ENCODE data around the gene THRB. TPM values are rescaled to one million over a fixed set of nuclear protein-coding genes. Genes with fewer than 3 reads are reported as not detected.
"Not testable (repeated sequence)": the region's sequence is repeated elsewhere in the genome, so short reads cannot be mapped to it uniquely, and the experiment has no call there.

The THRB gene
- polyA plus RNA-seq, 12 donors, result 0.86 to 12.2 (median 1.4) TPM; not detected in 1

DNA sequence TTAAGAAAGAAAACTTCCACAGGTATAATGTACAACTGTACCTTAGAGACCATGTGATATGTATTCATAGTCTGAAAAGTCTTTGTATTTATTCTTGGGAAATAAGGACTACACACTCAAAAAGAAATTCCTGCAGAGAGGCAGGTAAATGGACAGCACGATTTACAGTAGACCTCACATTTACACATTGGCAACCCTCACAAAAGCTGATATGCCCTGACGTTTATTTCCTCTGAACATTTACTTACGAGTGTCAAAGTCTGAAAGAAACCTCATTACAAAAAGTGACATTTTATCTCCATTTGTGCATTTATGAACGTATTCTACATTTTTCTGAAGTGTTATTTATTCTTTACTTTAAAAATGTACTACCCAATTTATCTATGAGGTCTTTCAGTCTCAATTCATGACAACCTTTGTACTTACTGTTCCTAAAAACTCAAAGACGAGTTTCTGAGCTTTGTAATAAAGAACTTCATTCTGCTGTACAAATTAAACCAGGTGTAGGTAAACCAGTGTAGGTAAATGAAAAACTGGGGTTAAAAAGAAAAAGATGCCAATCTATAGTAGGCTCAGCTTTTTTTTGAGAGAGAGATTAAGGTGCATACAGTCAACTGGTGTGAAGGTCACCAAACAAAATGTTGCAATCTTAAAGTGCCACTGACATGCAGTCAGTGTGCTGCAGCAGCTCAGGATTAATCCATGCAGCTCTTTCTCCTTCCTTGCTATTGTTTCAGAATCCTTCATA lies 44.3 kb downstream of the THRB start:
- no peak for DNase-seq

DNA sequence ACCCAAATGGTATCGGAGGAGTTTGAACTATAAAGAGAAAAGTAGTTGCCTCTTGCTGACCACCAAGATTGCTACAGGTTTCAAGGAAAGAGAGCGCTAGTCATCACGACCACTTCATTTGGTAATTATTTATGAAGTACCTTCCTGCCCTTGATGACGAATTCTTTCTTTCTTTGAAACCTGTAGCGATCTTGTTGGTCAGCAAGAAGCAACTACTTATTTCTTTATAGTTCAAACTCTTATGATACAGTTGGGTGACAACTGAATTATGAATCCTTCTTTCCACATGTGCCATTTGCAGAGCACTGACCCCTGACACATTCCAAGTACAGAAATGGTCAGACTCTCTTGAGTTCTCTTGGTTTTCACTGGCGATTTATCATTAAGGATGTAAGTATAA lies 46.8 kb downstream of the THRB start:
- DNase-seq, result no peak

DNA sequence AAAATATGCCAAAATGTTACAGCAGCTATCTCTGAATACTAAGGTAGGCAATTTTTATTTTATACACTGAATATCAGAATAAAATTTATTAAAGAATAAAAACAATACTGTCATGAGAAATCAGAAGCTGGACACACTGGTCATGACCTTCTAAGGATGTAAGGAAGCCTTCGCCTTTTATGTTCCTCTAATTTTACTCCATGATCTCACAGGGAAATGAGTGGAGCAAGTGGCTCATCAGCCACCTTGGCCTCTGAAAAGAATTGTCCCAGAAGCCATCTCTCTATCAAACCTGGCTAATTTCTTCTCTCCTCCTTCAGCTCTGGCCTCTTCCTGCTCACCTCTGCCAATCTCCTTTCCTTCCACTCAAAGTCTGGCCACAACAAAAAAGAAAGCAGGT lies 48.6 kb downstream of the THRB start:
- DNase-seq, result no peak

DNA sequence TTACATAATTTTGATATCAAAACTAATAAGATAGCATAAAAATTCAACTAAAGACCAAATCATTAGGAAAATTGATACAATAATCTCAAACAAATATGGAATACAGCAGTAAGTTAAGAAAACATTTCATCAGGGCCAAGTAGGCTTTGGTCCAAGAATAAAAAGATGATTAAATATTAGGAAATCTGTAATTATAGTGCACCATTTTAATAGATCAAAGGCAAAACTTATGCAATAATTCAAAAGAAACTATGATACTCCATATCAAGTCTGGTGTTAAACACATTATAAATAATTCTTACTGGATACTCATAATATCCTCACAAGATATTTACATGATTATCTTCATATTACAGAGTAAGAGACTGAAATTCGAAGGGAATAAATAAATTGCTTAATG lies 51.2 kb downstream of the THRB start:
- no peak for DNase-seq

DNA sequence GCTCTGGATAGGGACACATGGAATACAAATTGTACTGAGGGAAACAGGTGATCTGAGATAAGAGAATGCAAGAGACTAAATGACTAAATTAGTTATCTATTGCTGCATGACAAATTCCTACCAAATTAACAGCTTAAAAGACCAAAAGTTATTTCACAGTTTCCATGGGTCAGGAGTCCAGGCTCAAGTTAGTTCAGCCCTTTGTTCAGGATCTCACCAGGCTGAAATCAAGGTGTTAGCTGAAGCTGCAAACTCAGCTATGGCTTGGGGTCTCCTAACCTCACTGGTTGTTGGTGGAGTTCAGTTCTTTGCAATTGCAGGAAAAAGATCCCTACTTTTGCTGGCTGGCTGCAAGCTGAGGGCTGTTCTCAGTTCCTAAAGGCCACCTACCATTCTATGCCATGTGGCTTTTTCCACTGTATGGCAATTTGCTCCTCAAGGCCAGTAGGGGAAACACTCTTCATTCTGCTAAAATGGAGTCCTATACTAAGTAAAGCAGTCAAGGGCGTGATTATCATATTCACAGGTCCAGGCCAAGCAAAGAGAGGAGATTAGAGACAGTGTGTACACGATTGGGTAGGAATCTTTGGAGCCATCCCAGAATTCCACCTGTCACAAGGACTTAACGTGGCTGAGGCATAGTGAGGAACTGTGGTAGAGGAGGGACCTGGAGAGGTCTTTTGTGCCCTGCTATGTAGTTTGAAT lies 53.7 kb downstream of the THRB start:
- no peak for DNase-seq

DNA sequence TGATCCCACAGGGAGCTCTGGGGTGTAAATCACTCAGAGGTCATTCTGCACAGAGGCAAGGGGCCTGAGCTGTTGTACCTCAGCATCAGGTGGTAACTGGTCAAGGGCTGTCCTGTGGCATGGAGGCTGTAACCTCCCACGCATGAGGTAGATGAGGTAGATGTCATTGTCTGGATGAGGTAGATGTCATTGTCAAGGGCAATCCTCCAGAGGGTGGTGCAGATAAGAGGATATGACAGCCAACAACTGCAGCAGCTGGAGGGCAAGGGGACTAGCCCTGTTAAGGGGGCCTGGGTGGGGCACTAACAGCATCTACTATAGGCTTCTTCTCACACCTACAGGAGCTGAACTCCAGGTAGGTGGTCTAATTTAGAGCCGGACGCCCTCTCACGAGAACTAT lies 55.6 kb downstream of the THRB start:
- no peak for DNase-seq

DNA sequence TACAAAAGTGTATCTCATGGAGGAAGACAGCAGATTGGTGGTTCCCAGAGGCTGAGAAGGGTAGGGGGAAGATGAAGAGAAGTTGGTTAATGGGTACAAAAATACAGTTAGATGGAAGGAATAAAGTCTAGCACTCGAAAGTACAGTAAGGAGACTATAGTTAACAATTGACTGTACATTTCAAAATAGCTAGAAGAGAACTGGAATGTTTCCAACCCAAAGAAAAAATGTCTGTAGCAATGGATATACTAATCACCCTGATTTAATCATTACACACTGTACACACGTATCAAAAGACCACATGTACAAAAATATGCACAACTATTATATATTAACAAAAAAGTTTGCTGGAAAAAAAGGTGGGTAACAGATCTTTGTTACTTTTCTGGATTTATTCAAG lies 57.3 kb downstream of the THRB start:
- no peak for DNase-seq

DNA sequence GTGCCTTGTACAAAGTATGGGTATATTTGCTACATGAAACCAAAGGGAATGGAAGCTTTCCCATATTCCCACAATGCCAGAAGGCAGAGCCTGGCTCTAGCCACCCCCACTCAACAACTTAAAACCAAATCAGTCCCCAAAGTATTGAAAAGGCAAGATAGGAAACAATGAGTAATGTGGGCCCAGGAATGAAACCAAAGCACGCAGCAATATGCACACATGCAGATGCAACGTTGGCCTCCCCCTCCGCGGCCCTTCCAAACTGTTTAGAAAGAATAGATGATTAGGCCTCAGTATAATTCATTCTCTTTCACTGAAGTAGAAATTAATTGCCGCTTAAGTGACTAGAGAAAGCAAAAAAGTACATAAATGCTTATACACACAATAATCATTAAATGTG lies 59.1 kb downstream of the THRB start:
- no peak for DNase-seq

DNA sequence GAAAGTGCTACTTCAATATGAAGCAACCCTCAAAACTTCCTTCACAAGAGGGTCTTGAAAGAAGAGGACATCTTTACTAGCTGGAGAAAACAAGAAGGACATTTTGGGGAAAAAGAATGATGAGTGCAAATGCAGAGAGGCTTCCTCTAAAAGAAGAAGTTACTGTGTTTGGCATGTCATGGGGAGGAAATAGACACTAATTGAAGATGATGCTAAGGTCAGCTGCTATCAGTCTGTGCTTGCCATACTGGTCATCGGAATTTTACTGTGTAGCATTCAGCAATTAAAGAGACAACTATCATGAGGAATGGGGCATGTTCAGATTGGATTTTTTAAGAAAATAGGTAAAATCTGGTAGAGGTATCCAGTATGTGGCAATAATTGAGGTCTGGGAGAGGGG lies 60.0 kb downstream of the THRB start:
- no peak for DNase-seq

DNA sequence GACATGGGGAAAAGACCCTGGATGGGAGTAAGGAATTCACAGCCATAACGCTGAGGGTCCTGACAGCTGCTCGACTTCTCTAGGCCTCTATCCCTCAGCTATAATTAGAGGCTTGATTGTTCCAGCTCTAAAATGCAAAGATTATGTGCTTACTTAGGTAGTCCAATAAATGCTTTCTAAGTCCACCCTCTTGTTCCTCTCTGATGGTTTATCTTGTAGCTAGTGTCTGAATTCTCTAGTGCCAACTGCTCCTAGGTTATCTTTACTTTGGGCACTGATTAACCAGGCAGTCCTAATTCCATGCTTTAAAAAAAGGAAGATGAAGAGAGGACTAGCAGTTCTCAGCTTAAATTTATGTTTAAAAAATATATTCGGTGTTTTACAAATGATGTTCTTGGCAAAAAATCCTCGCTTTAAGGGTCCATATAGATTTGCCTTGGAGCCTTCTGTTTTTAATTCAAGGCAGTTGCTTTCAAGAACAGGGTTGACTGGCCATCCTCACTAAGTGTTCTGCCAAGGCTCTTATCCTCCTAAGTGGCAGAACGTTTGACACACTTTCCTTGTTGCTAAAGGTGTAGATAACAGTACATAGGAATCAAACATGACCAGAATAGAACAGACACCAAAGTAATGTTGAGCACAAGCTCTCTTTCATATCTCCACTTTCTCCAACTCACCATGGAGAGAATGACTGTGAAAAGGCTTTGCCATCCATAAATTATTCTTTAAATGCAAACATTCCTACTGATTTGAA lies 60.6 kb downstream of the THRB start:
- no peak for DNase-seq

DNA sequence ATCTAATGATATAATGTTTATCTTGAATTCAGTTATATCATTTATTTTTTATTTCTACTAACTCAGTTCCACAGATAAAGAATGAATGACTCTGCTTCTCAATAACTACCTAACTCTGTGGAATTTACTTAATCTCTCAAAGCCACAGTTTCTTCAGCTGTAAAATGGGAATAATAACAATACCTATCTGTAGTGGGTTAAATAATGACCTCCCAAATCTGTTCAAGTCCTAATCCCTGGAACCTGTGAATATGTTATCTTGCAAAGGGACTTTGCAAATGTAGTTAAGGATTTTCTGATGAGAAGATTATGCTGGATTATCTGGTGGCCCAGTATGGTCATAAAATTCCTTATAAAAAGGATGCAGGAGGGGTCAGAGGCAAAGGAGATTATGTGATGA lies 61.7 kb downstream of the THRB start:
- DNase-seq, result no peak

DNA sequence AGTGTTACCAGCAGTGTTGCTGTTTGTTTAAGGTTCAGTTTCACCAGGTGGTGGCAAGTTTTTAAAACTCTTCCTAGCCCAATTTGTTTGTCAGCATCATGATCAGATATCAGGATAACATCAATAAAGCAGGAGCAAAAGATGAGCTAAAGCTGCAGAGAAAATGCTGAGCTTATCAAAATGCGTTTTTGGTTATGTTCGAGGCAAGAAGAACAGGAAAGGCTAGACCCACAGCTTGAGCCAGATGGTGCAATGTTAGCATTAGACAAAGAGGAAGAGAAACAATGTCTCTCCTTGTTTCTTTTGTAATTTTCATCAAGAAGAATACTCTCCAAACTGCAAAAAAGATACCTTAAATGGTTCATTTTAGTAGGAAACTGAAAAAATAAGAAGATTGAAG lies 66.2 kb downstream of the THRB start:
- DNase-seq, result no peak

DNA sequence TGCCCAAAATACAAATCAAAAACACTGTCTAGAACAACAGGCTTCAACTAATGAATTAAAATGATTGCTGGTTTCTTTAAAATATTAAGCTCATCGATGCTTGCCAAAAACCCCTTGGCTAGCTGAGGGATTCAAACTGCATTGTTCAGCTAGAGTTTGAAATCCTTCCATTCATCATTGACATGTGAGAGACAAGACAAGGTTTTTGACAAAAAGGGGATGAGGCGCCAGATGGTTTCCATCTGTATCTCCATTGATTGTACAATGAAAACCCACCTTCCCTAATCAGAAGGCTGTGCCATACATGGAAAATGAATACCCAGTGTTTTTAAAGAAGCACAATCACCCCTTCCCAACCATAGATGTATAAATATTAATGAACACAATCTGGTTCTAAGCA lies 67.8 kb downstream of the THRB start:
- no peak for DNase-seq

DNA sequence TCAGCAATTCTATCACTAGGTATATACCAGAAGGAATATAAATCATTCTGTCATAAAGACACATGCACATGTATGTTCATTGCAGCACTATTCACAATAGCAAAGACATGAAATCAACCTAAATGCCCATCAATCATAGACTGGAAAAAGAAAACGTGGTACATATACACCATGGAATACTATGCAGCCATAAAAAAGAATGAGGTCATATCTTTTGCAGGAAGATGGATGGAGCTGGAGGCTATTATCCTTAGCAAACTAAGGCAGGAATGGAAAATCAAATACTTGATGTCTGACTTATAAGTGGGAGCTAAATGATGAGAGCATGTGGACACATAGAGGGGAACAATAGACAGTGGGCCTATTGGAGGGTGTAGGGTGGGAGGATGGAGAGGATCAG lies 73.8 kb downstream of the THRB start:
- DNase-seq, result not testable (repeated sequence)

DNA sequence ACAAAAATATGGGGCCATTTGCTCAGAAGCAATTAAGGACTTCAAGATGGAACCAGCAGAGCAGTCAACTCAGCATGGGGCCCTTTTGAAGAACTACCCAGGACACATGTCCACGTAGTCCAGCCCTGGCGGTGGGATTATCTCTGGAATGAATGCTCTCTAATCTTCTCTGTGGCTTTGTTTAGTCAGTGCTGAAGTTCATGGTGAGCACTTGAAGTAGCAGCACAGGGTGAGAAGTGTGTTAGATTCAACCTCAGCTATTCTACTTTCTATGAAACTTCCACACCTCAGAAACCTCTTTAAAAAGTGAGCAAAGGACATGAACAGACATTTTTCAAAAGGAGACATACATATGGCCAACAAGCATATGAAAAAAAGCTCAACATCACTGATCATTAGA lies 74.4 kb downstream of the THRB start:
- DNase-seq, result no peak

DNA sequence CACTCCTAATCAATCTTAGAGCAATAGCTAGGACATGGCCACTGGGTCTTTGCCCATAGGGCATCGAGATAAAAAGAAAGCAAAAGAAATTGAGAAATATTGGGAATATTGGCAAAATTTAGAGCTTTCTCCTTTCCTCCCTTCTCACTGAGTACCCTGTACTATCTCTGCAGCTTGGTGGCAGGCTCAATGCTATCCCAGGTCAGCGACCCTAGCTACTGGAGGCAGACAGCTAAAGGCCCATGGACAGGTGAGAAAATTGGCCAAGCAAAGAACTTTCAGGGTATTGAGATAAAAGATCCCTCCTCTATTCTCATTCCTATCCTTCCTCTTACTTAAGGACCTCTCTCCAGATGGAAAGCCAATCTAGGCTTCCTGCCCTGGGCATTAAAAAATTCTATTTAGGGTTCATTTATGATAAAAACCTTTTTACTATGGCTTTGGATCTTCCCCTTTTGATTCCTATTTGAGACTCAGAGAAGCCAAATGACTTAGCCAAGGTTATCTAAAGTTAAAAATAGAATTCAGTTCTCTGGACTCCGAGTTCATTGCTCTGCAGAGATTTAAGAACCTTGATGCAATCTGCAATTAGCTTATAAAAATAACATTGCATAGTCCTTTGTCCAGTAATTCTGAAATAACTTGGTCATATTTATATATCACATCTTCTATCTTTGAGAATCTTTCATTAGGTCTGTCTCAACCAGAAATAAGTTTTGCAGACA lies 75.4 kb downstream of the THRB start:
- DNase-seq, result no peak

DNA sequence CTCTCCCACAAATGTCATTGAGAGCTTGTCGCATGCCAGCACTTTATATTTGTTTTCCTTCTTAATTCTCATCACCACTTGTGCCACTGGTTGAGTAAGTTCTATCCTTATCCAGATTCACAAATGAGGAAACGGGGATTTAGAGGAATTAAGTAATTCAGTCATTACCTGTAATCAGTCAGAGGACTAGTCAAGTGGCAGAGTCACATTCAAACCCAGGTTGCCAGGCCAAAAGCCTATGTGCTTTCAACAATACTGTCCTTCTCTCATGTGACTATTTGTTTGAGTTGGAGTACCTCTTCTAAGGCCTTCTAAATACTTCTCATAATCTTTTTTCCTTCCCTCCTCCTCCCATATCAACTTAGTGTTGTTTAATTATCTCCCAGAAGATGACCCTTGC lies 76.9 kb downstream of the THRB start:
- no peak for DNase-seq

DNA sequence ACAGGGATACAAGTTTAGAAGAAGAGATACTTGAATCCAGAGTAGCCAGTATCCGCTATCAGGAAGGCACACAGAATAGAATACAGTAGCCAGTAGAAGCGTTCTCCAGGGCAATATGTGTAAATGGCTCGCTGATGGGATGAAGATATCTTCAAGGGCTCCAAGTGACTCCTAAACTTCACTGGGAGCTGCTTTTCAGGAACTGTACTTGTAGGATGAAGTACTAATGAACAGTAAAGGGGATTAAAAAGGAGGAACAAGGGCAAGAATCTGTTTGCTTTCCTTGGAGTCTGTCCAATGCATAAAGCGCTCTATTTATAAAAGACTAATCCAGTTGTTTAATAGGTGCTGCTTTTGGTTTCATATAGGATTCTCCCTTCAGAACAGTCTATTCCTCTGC lies 78.4 kb downstream of the THRB start:
- no peak for DNase-seq

DNA sequence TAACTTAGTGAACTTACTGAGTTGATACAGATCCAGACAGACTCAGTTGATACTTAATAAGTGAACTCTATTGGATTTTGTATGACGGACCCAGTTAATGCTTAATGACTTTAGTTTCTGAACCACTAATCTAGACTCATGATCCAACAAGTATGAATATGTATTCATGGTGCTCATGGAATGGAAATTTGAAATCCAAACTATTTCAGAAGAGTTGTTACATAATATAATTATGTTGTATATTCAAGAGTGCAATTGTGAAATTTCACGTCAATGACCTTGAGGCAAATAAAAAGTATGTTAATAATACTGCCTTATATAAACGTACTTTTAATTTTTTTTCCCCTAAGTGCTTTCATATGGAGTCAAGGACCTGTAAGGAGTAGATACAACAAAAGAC lies 78.8 kb downstream of the THRB start:
- no peak for DNase-seq

DNA sequence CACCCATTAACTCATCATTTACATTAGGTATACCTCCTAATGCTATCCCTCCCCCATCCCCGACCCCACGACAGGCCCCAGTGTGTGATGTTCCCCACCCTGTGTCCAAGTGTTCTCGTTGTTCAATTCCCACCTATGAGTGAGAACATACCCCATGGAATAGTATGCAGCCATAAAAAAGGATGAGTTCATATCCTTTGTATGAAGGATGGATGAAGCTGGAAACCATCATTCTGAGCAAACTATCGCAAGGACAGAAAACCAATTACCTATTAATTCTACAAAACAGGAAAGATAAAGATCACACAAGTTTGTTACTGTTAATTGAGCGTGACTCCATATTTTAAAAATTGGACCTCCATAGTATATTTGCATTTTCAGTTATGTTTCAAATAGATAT lies 81.0 kb downstream of the THRB start:
- not testable (repeated sequence) for DNase-seq

DNA sequence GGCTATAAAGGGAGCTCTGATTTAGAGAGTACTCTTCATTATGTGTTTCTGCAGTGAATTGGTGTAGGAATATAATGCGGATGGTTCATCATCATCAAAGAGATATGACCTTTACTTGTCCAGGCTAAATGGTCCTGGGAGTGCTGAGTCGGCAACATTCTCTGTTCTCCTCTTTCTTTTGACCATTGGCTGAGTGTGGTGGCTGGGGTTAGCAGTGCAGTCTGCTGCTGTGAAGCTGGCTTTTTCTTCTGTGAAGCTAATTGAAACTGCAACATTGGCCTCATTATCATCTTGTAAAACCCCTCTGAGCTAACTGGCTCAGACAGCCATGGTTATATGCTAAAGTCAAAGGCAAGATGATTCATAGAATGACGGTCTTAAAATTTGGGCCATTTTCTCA lies 83.8 kb downstream of the THRB start:
- DNase-seq, result no peak

DNA sequence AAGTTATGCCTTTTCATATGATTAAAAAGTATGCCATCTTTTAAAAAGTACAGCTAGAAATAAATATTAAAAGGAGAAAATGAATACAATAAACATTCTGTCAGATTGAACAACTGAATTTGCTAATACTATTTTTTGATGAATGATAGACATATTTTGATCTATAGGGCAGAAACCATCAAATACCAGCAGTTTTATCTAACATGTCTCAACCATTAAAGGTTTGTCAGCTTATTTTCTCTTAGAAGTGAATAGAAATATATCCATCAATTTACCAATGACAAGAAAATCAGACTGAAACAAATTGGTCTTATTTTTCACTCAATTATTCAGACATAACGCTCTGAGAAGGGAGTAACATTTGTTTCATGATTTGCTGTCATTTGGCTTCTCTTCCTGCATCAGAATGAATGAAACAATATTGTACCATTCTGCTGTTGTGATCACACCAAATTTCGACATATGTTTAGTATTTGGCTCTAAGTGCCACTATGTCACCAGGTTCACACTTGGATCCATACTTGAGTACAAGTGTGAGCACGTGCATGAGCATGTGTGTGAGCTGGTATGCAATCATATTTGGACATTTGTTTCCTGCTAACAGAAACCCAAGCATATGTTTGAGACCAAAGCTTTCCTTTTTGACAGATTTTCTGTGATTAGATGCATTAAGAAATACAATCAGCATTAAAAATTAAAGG lies 86.5 kb downstream of the THRB start:
- no peak for DNase-seq
